Sigmoid colon (tissue), 7 donors: ENCODE measurements around the gene NSMCE3. TPM values are rescaled to one million over a fixed set of nuclear protein-coding genes. Genes with fewer than 3 reads are reported as not detected.

Experiments used
- DNase-seq: peaks from one replicate; pipeline ENCODE4 v3.0.0-alpha.2; 2019
- H3K27ac ChIP-seq, 4 donors: fragments of 200-600 bp; sonication (generic); one replicate each; pipeline ENCODE4 v1.5.1; 2016 to 2019; ENCODE audit warnings: mild to moderate bottlenecking in 1 of 4
- H3K27me3 ChIP-seq, 3 donors: fragments of 200-600 bp; sonication (generic); one replicate each; pipeline ENCODE4 v1.5.1; 2019; ENCODE audit warnings: mild to moderate bottlenecking in 1 of 3
- H3K36me3 ChIP-seq, 4 donors: fragments of 200-600 bp; sonication (generic); one replicate each; pipeline ENCODE4 v1.5.1; 2016 to 2019
- H3K4me1 ChIP-seq, 4 donors: fragments of 200-600 bp; sonication (generic); one replicate each; pipeline ENCODE4 v1.5.1; 2017 to 2019
- H3K4me3 ChIP-seq, 4 donors: fragments of 200-600 bp; sonication (generic); one replicate each; pipeline ENCODE4 v1.5.1; 2017 to 2019; ENCODE audit warnings: mild to moderate bottlenecking in 2 of 4, moderate library complexity in 1 of 4
- H3K9me3 ChIP-seq, 4 donors: fragments of 200-600 bp in 3 of 4; sonication (generic) in 3 of 4; one replicate each; pipeline versions ENCODE4 v1.5.1 to v1.6.1; 2013 to 2019
- CTCF ChIP-seq, 4 experiments: fragments of 450-650 bp in 3 of 4; fragments of 200-600 bp in 1 of 4; IDR thresholded peaks; one replicate each; pipeline ENCODE4 v1.5.1; 2016 to 2019; ENCODE audit warnings: antibody characterized with exemption in 4 of 4, mild to moderate bottlenecking in 3 of 4, moderate library complexity in 2 of 4
- EP300 ChIP-seq, 4 donors: sonication (generic); formaldehyde crosslinking; IDR thresholded peaks; one replicate each; pipeline ENCODE4 v1.6.1; 2017; ENCODE audit warnings: antibody characterized with exemption in 4 of 4
- POLR2A ChIP-seq, 2 donors: fragments of 450-650 bp; IDR thresholded peaks; one replicate each; pipeline ENCODE4 v1.6.1; 2016; ENCODE audit warnings: antibody characterized with exemption in 2 of 2, mild to moderate bottlenecking in 2 of 2, moderate library complexity in 2 of 2
- POLR2AphosphoS5 ChIP-seq, 4 donors: sonication (generic); formaldehyde crosslinking; IDR thresholded peaks; one replicate each; pipeline ENCODE4 v1.6.1; 2017; ENCODE audit warnings: antibody characterized with exemption in 4 of 4
- WGBS, 2 donors: extraction: QIAGEN DNeasy Blood & Tissue Kit; methylation state at CpG; one replicate each; pipeline ENCODE4 v1.1.7; 2013; 5-methylcytosine and 5-hydroxymethylcytosine counted together
- intact Hi-C: fragments of 100-400 bp; cut with DNase I; formaldehyde crosslinking; loops from one replicate; pipeline ENCODE4 v1.15.1; 2023
- polyA plus RNA-seq, 3 donors: library from polyadenylated mRNA; stranded (reverse); fragments of 200-250 nt; gene quantifications; one replicate each; pipeline ENCODE4 v1.2.3, GENCODE V29; 2013
- total RNA-seq, 4 donors: library from RNA; depleted of rRNA; stranded (reverse); fragments of >200 nt; gene quantifications; one replicate each; pipeline ENCODE4 v1.1.0, GENCODE V29; 2016
- donor health status: healthy with polysubstance abuse.
- donor health status: Bipolar disorder and iron deficiency.
- donor health status: healthy.

Gene NSMCE3
- total and polyA plus RNA-seq, 7 donors = 1.2 to 12.8 (median 7.8) TPM

DNA sequence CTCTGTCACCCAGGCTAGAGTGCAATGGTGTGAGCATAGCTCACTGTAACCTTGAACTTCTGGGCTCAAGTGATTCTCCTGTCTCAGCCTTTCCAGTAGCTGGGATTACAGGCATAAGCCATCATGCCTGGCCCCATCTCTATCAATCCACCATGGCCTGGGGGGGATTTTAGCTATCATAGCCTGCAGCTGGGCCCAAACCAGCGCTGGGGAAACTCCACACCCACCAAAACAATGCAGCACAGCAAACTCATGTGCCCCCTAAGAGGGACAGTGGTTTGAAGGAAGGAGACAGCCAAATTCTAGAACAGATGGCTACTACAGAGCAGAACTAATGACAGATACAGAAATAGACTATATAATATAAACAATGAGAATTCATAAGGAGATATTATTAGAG, 13.8 kb upstream of the NSMCE3 start:
- H3K27me3 ChIP-seq = no peaks in the 10 kb centered on the region
- DNase-seq = no peak
- H3K27ac ChIP-seq = no peak overlapping the region
- no peak overlapping the region for H3K4me3 ChIP-seq
- TF ChIP-seq POLR2AphosphoS5 (IDR thresholded peaks at IDR 0.05) = no peak
- no peak for TF ChIP-seq POLR2A (IDR thresholded peaks at IDR 0.05)
- TF ChIP-seq EP300 (IDR thresholded peaks at IDR 0.05) = no peak
- TF ChIP-seq CTCF (IDR thresholded peaks at IDR 0.05) = no peak
- intact Hi-C loops = no loop called here
- H3K4me1 ChIP-seq = no peaks in the 10 kb centered on the region
- 62 to 76% methylated on average over 1 of the region's 1 CpG for WGBS, 2 donors
- H3K36me3 ChIP-seq = no peaks in the 10 kb centered on the region
- H3K9me3 ChIP-seq = no peaks in the 10 kb centered on the region

GRCh38 chr15:29280514-29280913, 10.9 kb upstream of the NSMCE3 start:
- Histone ChIP-seq H3K27ac (no peak overlapping the region), H3K36me3 (no peaks in the 10 kb centered on the region), H3K9me3 (no peaks in the 10 kb centered on the region), H3K4me3 (no peak overlapping the region), H3K27me3 (no peaks in the 10 kb centered on the region), H3K4me1 (no peaks in the 10 kb centered on the region)
- intact Hi-C loops = no loop called here
- TF ChIP-seq POLR2AphosphoS5 (IDR thresholded peaks at IDR 0.05) = no peak
- TF ChIP-seq CTCF (IDR thresholded peaks at IDR 0.05) = no peak
- TF ChIP-seq EP300 (IDR thresholded peaks at IDR 0.05) = no peak
- no peak for TF ChIP-seq POLR2A (IDR thresholded peaks at IDR 0.05)
- DNase-seq = no peak
- 70 to 81% methylated on average over 7 of the region's 7 CpGs for WGBS, 2 donors

- Histone ChIP-seq H3K27ac (no peak overlapping the region), H3K4me1 (no peaks in the 10 kb centered on the region), H3K36me3 (no peaks in the 10 kb centered on the region), H3K4me3 (no peak overlapping the region), H3K9me3 (no peaks in the 10 kb centered on the region), H3K27me3 (no peaks in the 10 kb centered on the region)
- 82 to 85% methylated on average over 3 of the region's 3 CpGs for WGBS, 2 donors
- intact Hi-C loops = no loop called here
- no peak for DNase-seq
- TF ChIP-seq POLR2AphosphoS5 (IDR thresholded peaks at IDR 0.05) (no peak), EP300 (IDR thresholded peaks at IDR 0.05) (no peak), POLR2A (IDR thresholded peaks at IDR 0.05) (no peak), CTCF (IDR thresholded peaks at IDR 0.05) (no peak)
Measured at GRCh38 chr15:29278436-29279105, 8.9 kb upstream of the NSMCE3 start.

DNA sequence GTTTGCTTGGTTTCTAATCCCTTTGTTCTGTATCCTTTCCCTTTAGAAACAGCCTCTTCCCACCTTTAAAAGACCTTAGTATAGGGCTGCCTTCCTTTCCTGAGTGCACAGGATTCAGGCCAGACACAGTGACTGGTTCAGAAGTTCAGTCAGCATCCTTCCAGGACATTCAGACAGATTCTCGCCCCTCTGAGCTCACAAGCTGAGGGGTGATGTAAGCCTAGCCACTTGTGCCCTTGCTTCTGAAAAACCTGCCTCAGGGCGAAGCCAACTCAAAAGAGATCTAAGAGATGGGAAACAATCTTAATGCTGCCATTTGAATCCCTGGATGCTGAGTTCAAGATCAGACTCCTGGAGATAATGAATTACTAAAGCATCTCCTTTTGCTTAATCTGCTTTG, 6.7 kb upstream of the NSMCE3 start:
- DNase-seq = no peak
- H3K27ac ChIP-seq = no peak overlapping the region
- no peaks in the 10 kb centered on the region for H3K36me3 ChIP-seq
- H3K9me3 ChIP-seq = no peaks in the 10 kb centered on the region
- H3K27me3 ChIP-seq = no peaks in the 10 kb centered on the region
- TF ChIP-seq POLR2AphosphoS5 (IDR thresholded peaks at IDR 0.05) (no peak), POLR2A (IDR thresholded peaks at IDR 0.05) (no peak), EP300 (IDR thresholded peaks at IDR 0.05) (no peak), CTCF (IDR thresholded peaks at IDR 0.05) (no peak)
- H3K4me3 ChIP-seq = no peak overlapping the region
- H3K4me1 ChIP-seq = no peaks in the 10 kb centered on the region
- 95 to 96% methylated on average over 2 of the region's 2 CpGs for WGBS, 2 donors
- intact Hi-C loops = no loop called here

DNA sequence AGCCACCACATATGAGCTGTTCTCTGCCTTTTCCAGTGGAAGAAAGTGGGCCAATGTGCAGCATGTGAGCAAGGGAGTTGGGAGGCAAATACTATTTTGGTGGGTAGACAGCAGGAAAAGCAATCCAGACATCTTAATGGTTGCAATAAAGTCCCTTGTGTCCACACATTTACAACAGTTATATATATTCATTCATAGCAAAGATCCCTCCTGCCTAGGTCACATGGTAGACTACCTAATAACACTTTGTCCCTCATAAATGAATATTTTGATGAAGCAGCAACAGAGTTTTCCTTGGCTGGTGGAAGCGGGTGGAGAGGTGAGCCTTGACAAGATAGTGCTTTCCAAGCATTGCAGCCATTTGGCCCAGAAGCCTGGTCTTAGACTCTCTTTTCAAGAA, 6.2 kb upstream of the NSMCE3 start:
- H3K27me3 ChIP-seq = no peaks in the 10 kb centered on the region
- no peak for TF ChIP-seq CTCF (IDR thresholded peaks at IDR 0.05)
- TF ChIP-seq POLR2A (IDR thresholded peaks at IDR 0.05) = no peak
- TF ChIP-seq EP300 (IDR thresholded peaks at IDR 0.05) = no peak
- TF ChIP-seq POLR2AphosphoS5 (IDR thresholded peaks at IDR 0.05) = no peak
- H3K4me3 ChIP-seq = no peak overlapping the region
- DNase-seq = no peak
- WGBS, 2 donors = 39 to 77% methylated on average over 1 of the region's 1 CpG
- peaks cover 0 to under 1% (median 0%) of the 10 kb centered on the region in 4 donors for H3K4me1 ChIP-seq
- intact Hi-C loops = no loop called here
- no peaks in the 10 kb centered on the region for H3K36me3 ChIP-seq
- H3K27ac ChIP-seq = no peak overlapping the region
- H3K9me3 ChIP-seq = no peaks in the 10 kb centered on the region
